NT2/D1 (cell line): ENCODE data around the gene FAM174C.

Experiments
- SUZ12 ChIP-seq: IDR thresholded peaks from 2 replicates; pipeline ENCODE4 v1.6.1; 2011; ENCODE audit not compliant: insufficient read length, insufficient read depth; ENCODE audit errors: extremely low read depth
- YY1 ChIP-seq: IDR thresholded peaks from 2 replicates; pipeline ENCODE4 v1.6.1; 2011; ENCODE audit not compliant: insufficient read length, insufficient read depth

GRCh38 chr19:1321539-1321938, 46.2 kb downstream of the FAM174C start:
- TF ChIP-seq YY1 (no peak), SUZ12 (no peak)
